Brain microvascular endothelial cell (primary cell): ENCODE data around the gene SH3GLB1.
A peak's percentile ranks its signal among the peaks of the same experiment; 100 is the strongest.
"Not testable (repeated sequence)": the region's sequence is repeated elsewhere in the genome, so short reads cannot be mapped to it uniquely, and the experiment has no call there.

ENCODE experiments used
- DNase-seq: peaks from one replicate; pipeline ENCODE4 v3.0.0-alpha.2; 2020
- H3K27ac ChIP-seq: fragments of 250-450 bp; sonication (Bioruptor Pico); 2 replicates; pipeline ENCODE4 v1.5.1; 2020; ENCODE audit warnings: mild to moderate bottlenecking, moderate library complexity
- H3K27me3 ChIP-seq: fragments of 250-450 bp; sonication (Bioruptor Pico); replicated peaks from 2 replicates; pipeline ENCODE4 v1.5.1; 2020; ENCODE audit warnings: mild to moderate bottlenecking
- H3K36me3 ChIP-seq: fragments of 250-450 bp; sonication (Bioruptor Pico); replicated peaks from 2 replicates; pipeline ENCODE4 v1.5.1; 2020; ENCODE audit warnings: mild to moderate bottlenecking
- H3K4me3 ChIP-seq: 2 replicates; pipeline ENCODE4 v1.5.1; 2011; ENCODE audit warnings: low read depth, mild to moderate bottlenecking, control low read depth, low read length, moderate library complexity
- in situ Hi-C: cut with HindIII; loops from 2 replicates; pipeline ENCODE4 v1.10.0; 2017; ENCODE audit warnings: low sequenced_read_pairs, low pct_ligation_motif_present
- TF ChIP-seq, protein P1 (sequence below): IDR thresholded peaks from 2 replicates; pipeline ENCODE4 v1.5.1; 2011; ENCODE audit warnings: low read depth, mild to moderate bottlenecking, moderate library complexity, low read length, control low read depth, inconsistent platforms; ENCODE audit errors: missing control alignments

Gene SH3GLB1

DNA sequence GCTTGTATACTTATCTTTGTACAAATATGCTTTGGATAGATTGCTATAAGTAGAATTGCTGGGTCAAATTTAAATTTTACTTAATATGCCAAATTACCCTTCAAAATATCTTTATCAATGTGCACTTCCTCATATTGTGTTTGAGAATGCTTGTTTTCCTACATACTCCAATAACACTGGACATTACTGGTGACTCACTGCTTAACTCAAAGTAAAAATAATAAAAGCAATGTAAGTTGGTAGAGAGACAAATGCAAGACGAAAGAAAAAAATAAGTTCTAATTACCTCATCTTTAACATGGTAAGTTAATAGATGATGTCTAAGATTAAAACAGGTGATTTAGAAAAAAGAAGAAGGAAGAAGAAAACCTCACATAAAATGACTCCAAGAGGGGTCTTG is 7.9 kb upstream of the SH3GLB1 start:
- in situ Hi-C loops: no loop called here
- TF ChIP-seq, protein P1, sequence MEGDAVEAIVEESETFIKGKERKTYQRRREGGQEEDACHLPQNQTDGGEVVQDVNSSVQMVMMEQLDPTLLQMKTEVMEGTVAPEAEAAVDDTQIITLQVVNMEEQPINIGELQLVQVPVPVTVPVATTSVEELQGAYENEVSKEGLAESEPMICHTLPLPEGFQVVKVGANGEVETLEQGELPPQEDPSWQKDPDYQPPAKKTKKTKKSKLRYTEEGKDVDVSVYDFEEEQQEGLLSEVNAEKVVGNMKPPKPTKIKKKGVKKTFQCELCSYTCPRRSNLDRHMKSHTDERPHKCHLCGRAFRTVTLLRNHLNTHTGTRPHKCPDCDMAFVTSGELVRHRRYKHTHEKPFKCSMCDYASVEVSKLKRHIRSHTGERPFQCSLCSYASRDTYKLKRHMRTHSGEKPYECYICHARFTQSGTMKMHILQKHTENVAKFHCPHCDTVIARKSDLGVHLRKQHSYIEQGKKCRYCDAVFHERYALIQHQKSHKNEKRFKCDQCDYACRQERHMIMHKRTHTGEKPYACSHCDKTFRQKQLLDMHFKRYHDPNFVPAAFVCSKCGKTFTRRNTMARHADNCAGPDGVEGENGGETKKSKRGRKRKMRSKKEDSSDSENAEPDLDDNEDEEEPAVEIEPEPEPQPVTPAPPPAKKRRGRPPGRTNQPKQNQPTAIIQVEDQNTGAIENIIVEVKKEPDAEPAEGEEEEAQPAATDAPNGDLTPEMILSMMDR: no peak
- H3K4me3 ChIP-seq: no peak overlapping the region
- H3K36me3 ChIP-seq: no peaks in the 10 kb centered on the region
- H3K27ac ChIP-seq: no peak overlapping the region
- no peaks in the 10 kb centered on the region for H3K27me3 ChIP-seq
- no peak for DNase-seq

DNA sequence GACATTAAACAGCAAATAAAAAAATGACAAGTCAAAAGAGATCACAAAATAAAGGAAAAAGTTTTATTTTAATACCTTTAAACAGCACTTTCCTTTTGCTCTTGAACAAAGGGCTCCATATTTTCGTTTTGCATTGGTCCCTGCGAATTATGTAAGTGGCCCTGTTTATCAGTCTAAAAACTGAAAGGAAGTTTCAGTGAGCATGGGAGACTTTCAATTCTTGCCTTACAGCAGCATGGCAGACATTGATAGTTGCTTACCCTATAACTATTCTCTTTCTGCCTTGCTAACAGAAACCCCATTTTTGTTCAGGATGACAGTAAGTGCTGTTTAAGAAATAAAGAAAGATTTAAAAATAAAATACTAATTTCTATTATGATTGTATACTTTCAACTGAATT is 5.2 kb upstream of the SH3GLB1 start:
- DNase-seq: no peak
- Histone ChIP-seq H3K27ac (no peak overlapping the region), H3K36me3 (no peaks in the 10 kb centered on the region), H3K27me3 (no peaks in the 10 kb centered on the region), H3K4me3 (no peak overlapping the region)
- TF ChIP-seq, protein P1: no peak
- in situ Hi-C loops: no loop called here

DNA sequence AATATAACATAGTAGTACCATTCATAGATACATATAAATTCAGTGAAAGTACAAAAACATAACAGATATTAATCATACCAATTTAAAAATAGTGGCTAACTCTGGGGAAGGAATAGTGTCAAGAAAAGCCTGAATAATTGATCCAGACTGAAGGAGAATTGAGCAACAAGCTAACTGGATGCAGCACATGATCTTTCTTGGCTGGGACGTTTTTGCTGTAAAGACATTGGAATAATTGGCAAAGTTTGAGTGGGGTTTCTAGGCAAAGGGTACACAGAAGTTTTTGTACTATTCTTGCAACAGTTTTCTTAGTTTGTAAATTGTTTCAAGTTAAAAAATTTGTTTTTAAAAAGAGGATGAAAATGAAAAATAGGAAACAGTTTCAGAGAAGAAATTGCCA is 2.6 kb upstream of the SH3GLB1 start:
- TF ChIP-seq, protein P1: no peak
- in situ Hi-C loops: no loop called here
- Histone ChIP-seq H3K4me3 (no peak overlapping the region), H3K27me3 (no peaks in the 10 kb centered on the region), H3K36me3 (no peaks in the 10 kb centered on the region), H3K27ac (no peak overlapping the region)
- no peak for DNase-seq

- H3K27ac ChIP-seq: not testable (repeated sequence)
Measured at GRCh38 chr1:86702954-86703494, 1.4 kb upstream of the SH3GLB1 start.

GRCh38 chr1:86703696-86704457 is 499 bp upstream of the SH3GLB1 start:
- Histone ChIP-seq H3K4me3 (peak overlapping the region; percentile 81), H3K36me3 (no peaks in the 10 kb centered on the region), H3K27ac (peak overlapping the region; percentile 88), H3K27me3 (no peaks in the 10 kb centered on the region)
- no peak for DNase-seq
- in situ Hi-C loops: no loop called here
- TF ChIP-seq, protein P1: no peak

More at GRCh38 chr1:86702954-86703494, 1.4 kb upstream of the SH3GLB1 start:
- DNase-seq, H3K36me3 ChIP-seq, in situ Hi-C loops, H3K27me3 ChIP-seq, H3K4me3 ChIP-seq: not testable (repeated sequence)

DNA sequence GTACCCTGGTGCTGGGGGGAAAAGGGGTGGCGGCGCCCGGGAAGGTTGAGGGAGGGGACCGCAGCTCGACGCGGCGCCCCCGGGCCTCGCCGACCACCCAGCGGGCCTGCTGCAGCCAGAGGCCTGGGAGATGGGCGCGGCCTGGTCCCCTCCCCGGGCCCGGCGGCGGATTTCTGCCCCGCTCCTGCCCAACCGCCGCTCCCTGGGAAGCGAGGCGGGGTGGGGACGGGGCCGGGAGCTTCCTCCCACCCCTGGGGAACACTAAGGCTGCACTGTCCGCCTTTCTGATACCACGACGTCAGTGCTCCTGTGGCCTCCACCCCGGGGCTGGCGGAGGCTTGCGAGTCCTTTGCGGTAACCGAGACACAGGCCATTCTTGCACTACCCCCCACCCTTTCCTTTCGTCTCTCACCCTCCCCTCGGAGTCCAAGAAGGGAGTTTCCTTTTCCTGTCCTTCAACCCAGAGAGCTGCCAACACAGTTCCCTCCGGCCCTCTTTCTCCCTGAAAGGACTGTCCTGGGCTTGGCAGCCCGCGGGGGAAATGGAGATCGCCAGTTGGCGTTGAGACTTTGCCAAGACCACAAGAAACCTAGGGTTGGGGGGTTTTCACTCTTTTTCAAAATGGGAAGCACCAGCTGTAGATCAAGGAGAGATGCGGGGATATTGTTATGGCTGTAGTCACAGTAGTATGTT is 742 bp downstream of the SH3GLB1 start:
- Histone ChIP-seq H3K4me3 (peak overlapping the region; percentile 81), H3K36me3 (no peaks in the 10 kb centered on the region), H3K27ac (peak overlapping the region; percentile 88), H3K27me3 (no peaks in the 10 kb centered on the region)
- peak; percentile 44 for DNase-seq
- TF ChIP-seq, protein P1: no peak
- in situ Hi-C loops: no loop called here
